Measurements from ENCODE around the gene C19orf12.

DNA sequence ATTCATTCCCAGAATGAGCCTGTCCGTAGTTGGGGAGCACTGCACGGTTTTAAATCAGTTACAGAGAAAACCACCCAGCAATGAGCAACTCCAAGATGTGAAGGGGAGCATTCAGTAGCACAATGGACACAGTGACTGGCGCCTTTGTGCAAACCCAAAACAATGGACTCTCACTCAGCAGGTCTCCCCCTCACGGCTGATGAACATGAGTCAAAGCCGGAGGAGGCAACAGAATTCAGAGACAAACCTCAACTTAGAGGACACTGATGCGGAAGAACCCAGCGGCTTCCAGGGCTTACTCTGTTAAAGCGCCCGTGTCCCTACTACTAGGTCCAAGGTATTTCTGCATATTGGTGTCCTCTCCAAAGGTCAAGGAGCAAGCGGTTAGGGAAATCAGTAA, 32.1 kb downstream of the C19orf12 start:
- TF ChIP-seq, protein P1, sequence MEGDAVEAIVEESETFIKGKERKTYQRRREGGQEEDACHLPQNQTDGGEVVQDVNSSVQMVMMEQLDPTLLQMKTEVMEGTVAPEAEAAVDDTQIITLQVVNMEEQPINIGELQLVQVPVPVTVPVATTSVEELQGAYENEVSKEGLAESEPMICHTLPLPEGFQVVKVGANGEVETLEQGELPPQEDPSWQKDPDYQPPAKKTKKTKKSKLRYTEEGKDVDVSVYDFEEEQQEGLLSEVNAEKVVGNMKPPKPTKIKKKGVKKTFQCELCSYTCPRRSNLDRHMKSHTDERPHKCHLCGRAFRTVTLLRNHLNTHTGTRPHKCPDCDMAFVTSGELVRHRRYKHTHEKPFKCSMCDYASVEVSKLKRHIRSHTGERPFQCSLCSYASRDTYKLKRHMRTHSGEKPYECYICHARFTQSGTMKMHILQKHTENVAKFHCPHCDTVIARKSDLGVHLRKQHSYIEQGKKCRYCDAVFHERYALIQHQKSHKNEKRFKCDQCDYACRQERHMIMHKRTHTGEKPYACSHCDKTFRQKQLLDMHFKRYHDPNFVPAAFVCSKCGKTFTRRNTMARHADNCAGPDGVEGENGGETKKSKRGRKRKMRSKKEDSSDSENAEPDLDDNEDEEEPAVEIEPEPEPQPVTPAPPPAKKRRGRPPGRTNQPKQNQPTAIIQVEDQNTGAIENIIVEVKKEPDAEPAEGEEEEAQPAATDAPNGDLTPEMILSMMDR (IDR thresholded peaks at IDR 0.05; ENCODE audit: poor library complexity, severe bottlenecking) = no peak
- TF ChIP-seq EP300 (conservative IDR thresholded peaks at IDR 0.05; ENCODE audit: poor library complexity, severe bottlenecking) = no peak
- TF ChIP-seq TAF1 (IDR thresholded peaks at IDR 0.05; ENCODE audit: low read depth) = no peak
- TF ChIP-seq EZH2 (IDR thresholded peaks at IDR 0.05; ENCODE audit: borderline replicate concordance, insufficient read depth, low read length, poor library complexity, severe bottlenecking) = no peak
- TF ChIP-seq REST (IDR thresholded peaks at IDR 0.05; ENCODE audit: borderline replicate concordance) = no peak

All from neural cell (in vitro differentiated cells).